HEK293 (cell line): ENCODE results near the gene CDCA4.

ENCODE experiments used
- BCL11A ChIP-seq: fragments of 450-650 bp; formaldehyde crosslinking; IDR thresholded peaks from 2 replicates; pipeline ENCODE4 v1.5.1; 2016; ENCODE audit warnings: low read depth, missing biosample characterization, missing genetic modification characterization
- CTCF ChIP-seq: fragments of 450-650 bp; formaldehyde crosslinking; IDR thresholded peaks from 2 replicates; pipeline ENCODE4 v1.5.1; 2016; ENCODE audit warnings: missing biosample characterization, missing genetic modification characterization
- PRDM4 ChIP-seq: fragments of 450-650 bp; formaldehyde crosslinking; IDR thresholded peaks from 2 replicates; pipeline ENCODE4 v1.5.1; 2017; ENCODE audit warnings: missing biosample characterization, missing genetic modification characterization
- ZFP3 ChIP-seq: fragments of 450-650 bp; formaldehyde crosslinking; IDR thresholded peaks from 2 replicates; pipeline ENCODE4 v1.5.1; 2016; ENCODE audit warnings: low read depth, missing biosample characterization, missing genetic modification characterization
- ZFP69B ChIP-seq: fragments of 450-650 bp; formaldehyde crosslinking; IDR thresholded peaks from 2 replicates; pipeline ENCODE4 v1.5.1; 2016; ENCODE audit warnings: missing biosample characterization, missing genetic modification characterization
- ZNF112 ChIP-seq: fragments of 450-650 bp; formaldehyde crosslinking; IDR thresholded peaks from 2 replicates; pipeline ENCODE4 v1.5.0; 2017; ENCODE audit warnings: missing biosample characterization, missing genetic modification characterization
- ZNF114 ChIP-seq: fragments of 450-650 bp; formaldehyde crosslinking; IDR thresholded peaks from 2 replicates; pipeline ENCODE4 v1.5.0; 2017; ENCODE audit warnings: missing biosample characterization, missing genetic modification characterization
- ZNF175 ChIP-seq: fragments of 450-650 bp; formaldehyde crosslinking; IDR thresholded peaks from 2 replicates; pipeline ENCODE4 v1.5.1; 2016; ENCODE audit warnings: missing biosample characterization, missing genetic modification characterization
- ZNF23 ChIP-seq: fragments of 450-650 bp; formaldehyde crosslinking; IDR thresholded peaks from 2 replicates; pipeline ENCODE4 v1.5.1; 2016; ENCODE audit warnings: missing biosample characterization, missing genetic modification characterization, borderline replicate concordance
- ZNF311 ChIP-seq: fragments of 450-650 bp; formaldehyde crosslinking; IDR thresholded peaks from 2 replicates; pipeline ENCODE4 v1.5.1; 2017; ENCODE audit warnings: missing biosample characterization, missing genetic modification characterization, borderline replicate concordance
- ZSCAN23 ChIP-seq: fragments of 450-650 bp; formaldehyde crosslinking; IDR thresholded peaks from 2 replicates; pipeline ENCODE4 v1.5.1; 2016; ENCODE audit warnings: missing biosample characterization, missing genetic modification characterization
- TF ChIP-seq, protein P1 (sequence below): fragments of 450-650 bp; formaldehyde crosslinking; IDR thresholded peaks from 2 replicates; pipeline ENCODE4 v1.5.1; 2016; ENCODE audit warnings: missing biosample characterization, missing genetic modification characterization

GRCh38 chr14:105018414-105018813, 2.5 kb downstream of the CDCA4 start:
- TF ChIP-seq ZNF112 (tag by site-specific recombination), result no peak
- TF ChIP-seq, protein P1, sequence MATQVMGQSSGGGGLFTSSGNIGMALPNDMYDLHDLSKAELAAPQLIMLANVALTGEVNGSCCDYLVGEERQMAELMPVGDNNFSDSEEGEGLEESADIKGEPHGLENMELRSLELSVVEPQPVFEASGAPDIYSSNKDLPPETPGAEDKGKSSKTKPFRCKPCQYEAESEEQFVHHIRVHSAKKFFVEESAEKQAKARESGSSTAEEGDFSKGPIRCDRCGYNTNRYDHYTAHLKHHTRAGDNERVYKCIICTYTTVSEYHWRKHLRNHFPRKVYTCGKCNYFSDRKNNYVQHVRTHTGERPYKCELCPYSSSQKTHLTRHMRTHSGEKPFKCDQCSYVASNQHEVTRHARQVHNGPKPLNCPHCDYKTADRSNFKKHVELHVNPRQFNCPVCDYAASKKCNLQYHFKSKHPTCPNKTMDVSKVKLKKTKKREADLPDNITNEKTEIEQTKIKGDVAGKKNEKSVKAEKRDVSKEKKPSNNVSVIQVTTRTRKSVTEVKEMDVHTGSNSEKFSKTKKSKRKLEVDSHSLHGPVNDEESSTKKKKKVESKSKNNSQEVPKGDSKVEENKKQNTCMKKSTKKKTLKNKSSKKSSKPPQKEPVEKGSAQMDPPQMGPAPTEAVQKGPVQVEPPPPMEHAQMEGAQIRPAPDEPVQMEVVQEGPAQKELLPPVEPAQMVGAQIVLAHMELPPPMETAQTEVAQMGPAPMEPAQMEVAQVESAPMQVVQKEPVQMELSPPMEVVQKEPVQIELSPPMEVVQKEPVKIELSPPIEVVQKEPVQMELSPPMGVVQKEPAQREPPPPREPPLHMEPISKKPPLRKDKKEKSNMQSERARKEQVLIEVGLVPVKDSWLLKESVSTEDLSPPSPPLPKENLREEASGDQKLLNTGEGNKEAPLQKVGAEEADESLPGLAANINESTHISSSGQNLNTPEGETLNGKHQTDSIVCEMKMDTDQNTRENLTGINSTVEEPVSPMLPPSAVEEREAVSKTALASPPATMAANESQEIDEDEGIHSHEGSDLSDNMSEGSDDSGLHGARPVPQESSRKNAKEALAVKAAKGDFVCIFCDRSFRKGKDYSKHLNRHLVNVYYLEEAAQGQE, result no peak
- no peak for TF ChIP-seq BCL11A (tag by site-specific recombination)
- no peak for TF ChIP-seq ZNF311 (tag by site-specific recombination)
- TF ChIP-seq CTCF (tag by site-specific recombination), result no peak
- TF ChIP-seq ZNF114 (tag by site-specific recombination), result no peak
- no peak for TF ChIP-seq ZNF23 (tag by site-specific recombination)
- TF ChIP-seq PRDM4 (tag by site-specific recombination), result no peak
- no peak for TF ChIP-seq ZFP3 (tag by site-specific recombination)
- no peak for TF ChIP-seq ZFP69B (tag by site-specific recombination)
- no peak for TF ChIP-seq ZSCAN23 (tag by site-specific recombination)
- no peak for TF ChIP-seq ZNF175 (tag by site-specific recombination)
